ENCODE measurements around the gene ACAT2. TPM values are rescaled to one million over a fixed set of nuclear protein-coding genes. Genes with fewer than 3 reads are reported as not detected.

ACAT2 gene
- total and polyA plus RNA-seq, 12 donors = 3.4 to 15.3 (median 5.8) TPM

- Histone ChIP-seq H3K4me1 (peaks cover 5 to 49% (median 20%) of the 10 kb centered on the region in 9 donors), H3K4me3 (no peak overlapping the region), H3K27me3 (no peaks in the 10 kb centered on the region), H3K9me3 (no peaks in the 10 kb centered on the region), H3K36me3 (no peaks in the 10 kb centered on the region), H3K27ac (peak overlapping the region in 6 of 10 donors; percentile 25 to 92 (median 76))
- no peak for DNase-seq
- intact Hi-C loops (cut with DNase I) = loop anchor here in 1 of 10 donors (2.0 kb wide), 1 partner anchor 22 kb away; the partner anchor contains the start of gene SOD2
- TF ChIP-seq CTCF (IDR thresholded peaks at IDR 0.05) = no peak
- 77 to 78% methylated on average over 3 of the region's 3 CpGs for WGBS, 2 donors
- no peak for ATAC-seq
These were observed 46.7 kb upstream of the ACAT2 start for GRCh38 chr6:159715166-159715565.

- Histone ChIP-seq H3K27me3 (no peaks in the 10 kb centered on the region), H3K36me3 (no peaks in the 10 kb centered on the region), H3K9me3 (no peaks in the 10 kb centered on the region), H3K4me3 (no peak overlapping the region), H3K4me1 (peaks cover 5 to 49% (median 20%) of the 10 kb centered on the region in 9 donors), H3K27ac (peak overlapping the region in 9 of 10 donors; percentile 43 to 92 (median 68))
- DNase-seq (no peak), ATAC-seq (no peak)
- intact Hi-C loops (cut with DNase I) = loop anchor here in 1 of 10 donors (2.0 kb wide), 1 partner anchor 23 kb away; the partner anchor contains the start of gene SOD2
- 99 to 100% methylated on average over 3 of the region's 3 CpGs for WGBS, 2 donors
- TF ChIP-seq CTCF (IDR thresholded peaks at IDR 0.05) = no peak
These were observed 46.2 kb upstream of the ACAT2 start for GRCh38 chr6:159715605-159716004.

- 25 to 38% methylated on average over 5 of the region's 5 CpGs for WGBS, 2 donors
- no peak for TF ChIP-seq CTCF (IDR thresholded peaks at IDR 0.05)
- DNase-seq = peak in 1 of 2 donors; percentile 21
- Histone ChIP-seq H3K36me3 (no peaks in the 10 kb centered on the region), H3K4me3 (peak overlapping the region in 3 of 10 donors; percentile 3 to 30 (median 14)), H3K27ac (peak overlapping the region; percentile 30 to 92 (median 60)), H3K27me3 (no peaks in the 10 kb centered on the region), H3K4me1 (peaks cover 5 to 49% (median 20%) of the 10 kb centered on the region in 9 donors), H3K9me3 (no peaks in the 10 kb centered on the region)
- intact Hi-C loops (cut with DNase I) = no loop called here
- ATAC-seq = peak; percentile 70 to 95 (median 84)
These were observed 45.4 kb upstream of the ACAT2 start for GRCh38 chr6:159716247-159717096.

GRCh38 chr6:159718634-159719033 is 43.2 kb upstream of the ACAT2 start:
- H3K4me3 ChIP-seq = no peak overlapping the region
- TF ChIP-seq CTCF (IDR thresholded peaks at IDR 0.05) = no peak

More at GRCh38 chr6:159718634-159719033, 43.2 kb upstream of the ACAT2 start:
- 67 to 68% methylated on average over 3 of the region's 3 CpGs for WGBS, 2 donors
- H3K9me3 ChIP-seq = peaks cover 0 to 4% (median 0%) of the 10 kb centered on the region in 11 donors
- DNase-seq (no peak), ATAC-seq (no peak)
- intact Hi-C loops (cut with DNase I) = no loop called here
- H3K4me1 ChIP-seq = peaks cover 5 to 49% (median 20%) of the 10 kb centered on the region in 9 donors
- peaks cover 0 to 12% (median 0%) of the 10 kb centered on the region in 9 donors for H3K36me3 ChIP-seq
- H3K27ac ChIP-seq = peak overlapping the region in 1 of 10 donors; percentile 92
- H3K27me3 ChIP-seq = no peaks in the 10 kb centered on the region

All from heart right ventricle (tissue), 16 donors.